ENCODE results near the gene ATXN7L3. TPM values are rescaled to one million over a fixed set of nuclear protein-coding genes. Genes with fewer than 3 reads are reported as not detected.

ATXN7L3 gene
- total and polyA plus RNA-seq, 9 of the 15 experiments (the other 6 are each of a cell fraction or from before 2014, with no cell fraction given): 0.62 to 66.1 (median 33.2) TPM

DNA sequence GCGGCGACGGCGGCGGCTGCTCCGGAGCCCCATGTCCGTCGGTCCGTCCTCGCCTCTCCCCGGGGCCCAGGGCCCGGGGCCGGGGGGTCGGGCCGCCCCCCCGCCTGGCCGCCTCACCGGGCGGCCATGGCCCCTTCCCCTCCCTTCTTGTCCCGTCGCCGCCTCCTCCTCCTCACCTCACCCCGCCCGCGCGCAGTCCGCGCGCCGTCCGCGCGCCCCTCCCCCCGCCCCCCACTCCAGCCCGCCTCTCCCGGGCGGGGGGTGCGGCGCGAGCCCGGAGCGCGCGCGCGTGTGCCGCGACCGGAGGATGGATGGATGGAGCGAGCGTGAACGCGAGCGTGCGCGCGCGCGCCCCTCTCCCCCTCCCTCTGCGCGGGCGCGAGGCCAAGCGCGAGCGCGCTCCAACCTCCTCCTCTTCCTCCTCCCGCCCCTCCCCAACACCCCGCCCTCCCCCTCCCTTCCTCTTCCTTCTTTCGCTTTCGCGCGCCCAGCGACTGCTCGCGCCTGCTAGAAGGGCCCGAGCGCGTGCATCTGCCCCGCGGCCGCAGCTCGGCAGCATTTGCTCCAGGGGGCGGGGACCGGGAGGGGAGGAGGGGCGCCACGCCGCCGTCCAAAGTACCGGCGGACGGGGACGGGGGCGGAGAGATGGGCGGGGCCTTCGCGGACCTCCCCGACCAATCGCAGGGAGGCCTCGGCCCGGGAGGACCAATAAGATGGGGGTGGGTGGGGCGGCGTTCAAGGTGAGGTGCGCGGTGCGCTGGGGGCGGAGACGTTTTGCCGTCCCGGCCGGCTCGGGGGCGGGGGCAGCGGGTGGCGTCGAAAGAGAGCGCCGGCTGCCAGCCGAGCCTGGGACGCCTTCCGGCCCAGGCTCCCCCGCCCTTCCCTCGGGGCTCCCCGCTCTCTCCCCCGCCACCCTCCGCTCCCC lies at the start of gene ATXN7L3 (continued):
- TF ChIP-seq, protein P1, sequence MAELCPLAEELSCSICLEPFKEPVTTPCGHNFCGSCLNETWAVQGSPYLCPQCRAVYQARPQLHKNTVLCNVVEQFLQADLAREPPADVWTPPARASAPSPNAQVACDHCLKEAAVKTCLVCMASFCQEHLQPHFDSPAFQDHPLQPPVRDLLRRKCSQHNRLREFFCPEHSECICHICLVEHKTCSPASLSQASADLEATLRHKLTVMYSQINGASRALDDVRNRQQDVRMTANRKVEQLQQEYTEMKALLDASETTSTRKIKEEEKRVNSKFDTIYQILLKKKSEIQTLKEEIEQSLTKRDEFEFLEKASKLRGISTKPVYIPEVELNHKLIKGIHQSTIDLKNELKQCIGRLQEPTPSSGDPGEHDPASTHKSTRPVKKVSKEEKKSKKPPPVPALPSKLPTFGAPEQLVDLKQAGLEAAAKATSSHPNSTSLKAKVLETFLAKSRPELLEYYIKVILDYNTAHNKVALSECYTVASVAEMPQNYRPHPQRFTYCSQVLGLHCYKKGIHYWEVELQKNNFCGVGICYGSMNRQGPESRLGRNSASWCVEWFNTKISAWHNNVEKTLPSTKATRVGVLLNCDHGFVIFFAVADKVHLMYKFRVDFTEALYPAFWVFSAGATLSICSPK (IDR thresholded peaks at IDR 0.05; ENCODE audit: borderline replicate concordance): no peak
- TF ChIP-seq, protein P2, sequence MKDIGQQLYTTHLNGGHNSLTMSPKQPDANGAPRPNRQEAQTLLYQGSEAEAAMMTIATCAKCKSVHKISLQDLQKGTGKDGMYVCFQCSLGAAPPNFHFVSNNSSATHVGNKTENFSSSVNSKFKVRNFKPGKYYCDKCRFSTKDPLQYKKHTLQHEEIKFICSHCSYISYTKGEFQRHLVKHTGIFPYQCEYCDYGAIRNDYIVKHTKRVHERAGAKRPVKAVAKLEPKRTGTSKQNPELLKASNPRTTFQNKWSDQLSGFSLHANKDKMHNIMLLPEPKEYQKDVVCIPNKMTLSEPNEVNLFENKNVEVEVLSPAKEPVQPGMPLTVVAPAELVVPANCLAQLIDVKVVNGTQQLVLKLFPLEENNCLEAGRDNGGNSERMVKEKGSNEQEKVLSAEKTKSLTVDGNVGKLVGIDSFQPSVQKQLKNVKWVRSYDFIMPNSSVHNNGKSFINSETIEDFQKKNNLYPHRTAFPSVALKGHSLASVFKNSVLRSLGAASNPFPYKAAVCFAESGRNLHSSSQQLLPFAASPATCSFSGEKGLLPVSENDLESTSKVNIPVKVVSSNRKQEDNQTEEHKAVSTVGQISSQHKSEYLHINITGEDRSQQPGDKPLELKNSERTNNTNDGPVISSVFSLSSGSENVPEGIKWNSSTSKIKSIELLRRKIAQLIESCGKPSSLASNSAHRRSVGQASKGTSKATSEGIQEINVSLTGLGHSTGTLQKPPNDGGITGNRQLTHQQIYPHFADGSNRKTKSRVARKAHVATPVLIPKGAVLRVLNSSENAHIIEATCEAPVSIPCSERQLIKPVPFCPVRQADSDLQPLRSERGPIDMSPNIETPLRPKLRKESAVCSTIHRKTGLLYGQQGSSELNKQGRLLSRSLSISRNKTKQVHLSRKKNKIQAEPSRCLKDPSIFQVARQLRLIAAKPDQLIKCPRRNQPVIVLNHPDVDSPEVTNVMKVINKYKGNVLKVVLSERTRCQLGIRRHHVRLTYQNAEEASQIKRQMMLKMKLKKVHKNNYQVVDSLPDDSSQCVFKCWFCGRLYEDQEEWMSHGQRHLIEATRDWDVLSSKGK (CRISPR knock-in tag; IDR thresholded peaks at IDR 0.05): no peak
- 0 out of 2 replicates have a peak, but pooled peaks have one; percentile 5 for TF ChIP-seq POLR2AphosphoS5 (IDR thresholded peaks at IDR 0.05; ENCODE audit: control insufficient read depth, insufficient read depth, low read depth, low read length)
- TF ChIP-seq U2AF1 (optimal IDR thresholded peaks at IDR 0.05; ENCODE audit: low read depth, low read length): no peak
- TF ChIP-seq KLF10 (CRISPR knock-in tag; IDR thresholded peaks at IDR 0.05): no peak
- TF ChIP-seq, protein P3, sequence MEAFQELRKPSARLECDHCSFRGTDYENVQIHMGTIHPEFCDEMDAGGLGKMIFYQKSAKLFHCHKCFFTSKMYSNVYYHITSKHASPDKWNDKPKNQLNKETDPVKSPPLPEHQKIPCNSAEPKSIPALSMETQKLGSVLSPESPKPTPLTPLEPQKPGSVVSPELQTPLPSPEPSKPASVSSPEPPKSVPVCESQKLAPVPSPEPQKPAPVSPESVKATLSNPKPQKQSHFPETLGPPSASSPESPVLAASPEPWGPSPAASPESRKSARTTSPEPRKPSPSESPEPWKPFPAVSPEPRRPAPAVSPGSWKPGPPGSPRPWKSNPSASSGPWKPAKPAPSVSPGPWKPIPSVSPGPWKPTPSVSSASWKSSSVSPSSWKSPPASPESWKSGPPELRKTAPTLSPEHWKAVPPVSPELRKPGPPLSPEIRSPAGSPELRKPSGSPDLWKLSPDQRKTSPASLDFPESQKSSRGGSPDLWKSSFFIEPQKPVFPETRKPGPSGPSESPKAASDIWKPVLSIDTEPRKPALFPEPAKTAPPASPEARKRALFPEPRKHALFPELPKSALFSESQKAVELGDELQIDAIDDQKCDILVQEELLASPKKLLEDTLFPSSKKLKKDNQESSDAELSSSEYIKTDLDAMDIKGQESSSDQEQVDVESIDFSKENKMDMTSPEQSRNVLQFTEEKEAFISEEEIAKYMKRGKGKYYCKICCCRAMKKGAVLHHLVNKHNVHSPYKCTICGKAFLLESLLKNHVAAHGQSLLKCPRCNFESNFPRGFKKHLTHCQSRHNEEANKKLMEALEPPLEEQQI (IDR thresholded peaks at IDR 0.05): no peak
- TF ChIP-seq, protein P4, sequence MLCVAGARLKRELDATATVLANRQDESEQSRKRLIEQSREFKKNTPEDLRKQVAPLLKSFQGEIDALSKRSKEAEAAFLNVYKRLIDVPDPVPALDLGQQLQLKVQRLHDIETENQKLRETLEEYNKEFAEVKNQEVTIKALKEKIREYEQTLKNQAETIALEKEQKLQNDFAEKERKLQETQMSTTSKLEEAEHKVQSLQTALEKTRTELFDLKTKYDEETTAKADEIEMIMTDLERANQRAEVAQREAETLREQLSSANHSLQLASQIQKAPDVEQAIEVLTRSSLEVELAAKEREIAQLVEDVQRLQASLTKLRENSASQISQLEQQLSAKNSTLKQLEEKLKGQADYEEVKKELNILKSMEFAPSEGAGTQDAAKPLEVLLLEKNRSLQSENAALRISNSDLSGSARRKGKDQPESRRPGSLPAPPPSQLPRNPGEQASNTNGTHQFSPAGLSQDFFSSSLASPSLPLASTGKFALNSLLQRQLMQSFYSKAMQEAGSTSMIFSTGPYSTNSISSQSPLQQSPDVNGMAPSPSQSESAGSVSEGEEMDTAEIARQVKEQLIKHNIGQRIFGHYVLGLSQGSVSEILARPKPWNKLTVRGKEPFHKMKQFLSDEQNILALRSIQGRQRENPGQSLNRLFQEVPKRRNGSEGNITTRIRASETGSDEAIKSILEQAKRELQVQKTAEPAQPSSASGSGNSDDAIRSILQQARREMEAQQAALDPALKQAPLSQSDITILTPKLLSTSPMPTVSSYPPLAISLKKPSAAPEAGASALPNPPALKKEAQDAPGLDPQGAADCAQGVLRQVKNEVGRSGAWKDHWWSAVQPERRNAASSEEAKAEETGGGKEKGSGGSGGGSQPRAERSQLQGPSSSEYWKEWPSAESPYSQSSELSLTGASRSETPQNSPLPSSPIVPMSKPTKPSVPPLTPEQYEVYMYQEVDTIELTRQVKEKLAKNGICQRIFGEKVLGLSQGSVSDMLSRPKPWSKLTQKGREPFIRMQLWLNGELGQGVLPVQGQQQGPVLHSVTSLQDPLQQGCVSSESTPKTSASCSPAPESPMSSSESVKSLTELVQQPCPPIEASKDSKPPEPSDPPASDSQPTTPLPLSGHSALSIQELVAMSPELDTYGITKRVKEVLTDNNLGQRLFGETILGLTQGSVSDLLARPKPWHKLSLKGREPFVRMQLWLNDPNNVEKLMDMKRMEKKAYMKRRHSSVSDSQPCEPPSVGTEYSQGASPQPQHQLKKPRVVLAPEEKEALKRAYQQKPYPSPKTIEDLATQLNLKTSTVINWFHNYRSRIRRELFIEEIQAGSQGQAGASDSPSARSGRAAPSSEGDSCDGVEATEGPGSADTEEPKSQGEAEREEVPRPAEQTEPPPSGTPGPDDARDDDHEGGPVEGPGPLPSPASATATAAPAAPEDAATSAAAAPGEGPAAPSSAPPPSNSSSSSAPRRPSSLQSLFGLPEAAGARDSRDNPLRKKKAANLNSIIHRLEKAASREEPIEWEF (CRISPR knock-in tag; IDR thresholded peaks at IDR 0.05): no peak
- TF ChIP-seq, protein P5, sequence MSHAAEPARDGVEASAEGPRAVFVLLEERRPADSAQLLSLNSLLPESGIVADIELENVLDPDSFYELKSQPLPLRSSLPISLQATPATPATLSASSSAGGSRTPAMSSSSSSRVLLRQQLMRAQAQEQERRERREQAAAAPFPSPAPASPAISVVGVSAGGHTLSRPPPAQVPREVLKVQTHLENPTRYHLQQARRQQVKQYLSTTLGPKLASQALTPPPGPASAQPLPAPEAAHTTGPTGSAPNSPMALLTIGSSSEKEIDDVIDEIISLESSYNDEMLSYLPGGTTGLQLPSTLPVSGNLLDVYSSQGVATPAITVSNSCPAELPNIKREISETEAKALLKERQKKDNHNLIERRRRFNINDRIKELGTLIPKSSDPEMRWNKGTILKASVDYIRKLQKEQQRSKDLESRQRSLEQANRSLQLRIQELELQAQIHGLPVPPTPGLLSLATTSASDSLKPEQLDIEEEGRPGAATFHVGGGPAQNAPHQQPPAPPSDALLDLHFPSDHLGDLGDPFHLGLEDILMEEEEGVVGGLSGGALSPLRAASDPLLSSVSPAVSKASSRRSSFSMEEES (CRISPR knock-in tag; IDR thresholded peaks at IDR 0.05): no peak
- TF ChIP-seq E2F3 (CRISPR knock-in tag; IDR thresholded peaks at IDR 0.05): no peak
- 0 out of 2 replicates have a peak, but pooled peaks have one; percentile 23 for TF ChIP-seq GTF2E2 (tag; IDR thresholded peaks at IDR 0.05)

Measured in K562 (cell line).